ENCODE results near the gene GGTA1.
"Not testable (repeated sequence)": the region's sequence is repeated elsewhere in the genome, so short reads cannot be mapped to it uniquely, and the experiment has no call there.

GGTA1 gene

DNA sequence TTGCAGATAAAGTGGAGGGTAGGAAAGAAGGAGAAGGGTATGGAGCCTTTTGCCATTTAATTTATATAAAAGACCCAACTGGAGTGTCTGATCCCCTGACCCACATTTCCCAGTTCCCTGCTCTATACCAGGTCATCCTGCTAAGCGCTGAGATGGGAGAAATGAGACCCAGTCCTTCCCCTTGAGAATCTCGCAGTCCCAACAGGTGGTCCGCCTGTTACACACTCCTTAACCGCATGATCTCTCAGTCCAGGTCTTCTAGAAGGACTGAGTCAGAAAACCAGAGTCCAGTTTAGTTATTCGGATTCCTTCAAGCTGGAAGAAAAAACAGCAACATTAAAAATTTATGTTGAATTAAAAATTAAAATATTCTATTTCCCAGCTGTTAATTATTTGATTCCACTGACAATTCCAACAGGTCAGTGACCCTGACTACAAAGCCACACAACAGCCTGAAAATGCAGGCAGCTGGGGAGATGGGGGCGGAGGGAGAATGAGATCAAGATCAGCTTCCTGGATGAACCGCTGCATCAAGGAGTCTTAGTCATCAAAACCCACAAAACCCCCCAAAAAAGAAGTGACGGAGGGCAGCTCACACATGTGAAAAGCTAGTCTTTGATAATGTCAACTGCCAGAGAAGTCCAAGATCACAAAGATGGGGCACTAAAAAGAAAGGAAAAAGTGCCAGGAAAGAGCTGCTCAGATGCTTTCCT, 44.0 kb downstream of the GGTA1 start:
- DNase-seq: no peak

DNA sequence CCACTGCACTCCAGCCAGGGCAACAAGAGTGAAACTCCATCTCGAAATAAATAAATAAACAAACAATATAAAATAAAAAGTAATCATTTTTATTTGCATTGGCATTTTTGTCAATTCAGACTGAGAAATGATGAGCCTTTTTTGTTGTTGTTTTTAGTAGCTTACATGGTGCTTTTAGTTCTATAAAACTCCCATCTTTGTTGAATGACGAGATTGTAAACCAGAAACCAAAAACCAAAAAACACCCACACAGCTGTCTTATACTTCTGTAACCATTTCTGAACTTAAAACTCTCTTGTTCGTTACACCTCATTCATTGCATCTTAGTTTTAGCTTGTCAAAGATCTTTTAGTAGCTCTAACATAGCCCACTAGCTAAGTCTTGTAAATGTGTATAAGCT, 44.7 kb downstream of the GGTA1 start:
- no peak for DNase-seq

DNA sequence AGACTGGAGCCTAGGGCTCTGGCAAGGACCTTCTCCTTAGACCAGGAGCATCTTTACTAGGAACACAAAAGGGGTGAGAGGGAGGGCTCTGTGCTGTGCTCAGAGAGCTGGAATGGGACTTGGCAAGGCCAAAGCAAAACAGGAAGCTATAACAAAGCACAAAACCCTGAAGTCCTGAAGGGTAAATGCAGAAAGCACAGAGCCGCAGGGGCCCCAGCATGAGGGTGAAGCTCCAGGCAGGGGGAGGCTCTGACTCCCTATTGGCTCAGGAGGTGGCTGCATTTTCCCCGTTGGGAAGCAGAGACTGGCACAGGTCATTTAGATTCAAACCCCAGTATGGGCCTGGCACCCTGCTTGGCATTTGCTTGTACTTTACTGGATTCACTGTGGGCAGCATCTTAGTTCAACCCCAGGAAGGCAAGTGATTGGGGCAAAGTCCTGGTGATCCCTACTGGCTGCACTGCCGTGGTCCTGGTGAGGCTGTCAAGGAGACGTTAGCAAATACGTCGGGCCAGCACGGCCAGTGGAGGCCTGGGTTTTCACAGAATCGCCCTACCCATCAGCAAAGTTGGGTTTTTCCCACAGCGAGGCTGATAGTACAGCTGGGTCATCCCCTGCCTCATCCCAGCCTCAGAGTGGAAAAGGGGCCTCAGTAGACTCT, 46.3 kb downstream of the GGTA1 start:
- DNase-seq: no peak

DNA sequence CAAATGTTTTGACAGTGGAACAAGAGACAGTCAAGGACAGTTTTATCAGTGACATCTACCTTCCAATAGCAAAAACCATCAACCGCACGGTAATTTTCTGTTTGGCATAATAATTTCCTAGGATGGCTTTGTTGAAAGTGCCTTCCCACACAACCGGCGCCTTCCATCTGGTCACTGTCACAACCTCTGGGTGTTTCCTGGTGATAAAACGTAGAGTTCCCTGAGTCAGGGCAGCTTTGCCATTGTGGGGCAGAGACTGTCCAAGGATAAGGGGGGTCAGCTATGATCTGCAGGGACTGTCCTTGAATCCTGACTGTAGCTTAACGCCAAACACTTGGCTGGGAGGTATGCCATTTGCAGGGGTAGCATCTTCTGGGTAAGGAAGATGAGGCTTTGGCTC, 47.6 kb downstream of the GGTA1 start:
- DNase-seq: no peak

DNA sequence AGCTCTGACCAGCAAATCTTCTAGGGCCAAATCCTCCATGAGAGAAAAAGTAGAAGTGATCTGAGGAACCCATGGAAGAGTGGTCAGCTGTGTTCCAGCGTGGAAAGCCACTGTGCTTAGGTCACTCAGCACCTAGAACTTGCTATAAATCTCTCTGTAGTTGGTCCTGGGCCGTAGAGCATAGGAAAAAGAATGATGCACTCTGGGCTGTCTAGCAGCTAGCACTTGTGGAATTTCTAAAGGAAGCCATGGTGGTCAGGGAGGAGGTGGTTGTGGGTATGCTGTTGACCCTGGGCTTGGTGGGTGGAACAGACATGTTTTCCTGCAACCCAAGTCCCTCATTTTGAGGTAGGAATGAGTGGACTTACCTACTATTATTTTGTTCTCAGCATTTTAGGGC, 48.1 kb downstream of the GGTA1 start:
- DNase-seq: no peak

DNA sequence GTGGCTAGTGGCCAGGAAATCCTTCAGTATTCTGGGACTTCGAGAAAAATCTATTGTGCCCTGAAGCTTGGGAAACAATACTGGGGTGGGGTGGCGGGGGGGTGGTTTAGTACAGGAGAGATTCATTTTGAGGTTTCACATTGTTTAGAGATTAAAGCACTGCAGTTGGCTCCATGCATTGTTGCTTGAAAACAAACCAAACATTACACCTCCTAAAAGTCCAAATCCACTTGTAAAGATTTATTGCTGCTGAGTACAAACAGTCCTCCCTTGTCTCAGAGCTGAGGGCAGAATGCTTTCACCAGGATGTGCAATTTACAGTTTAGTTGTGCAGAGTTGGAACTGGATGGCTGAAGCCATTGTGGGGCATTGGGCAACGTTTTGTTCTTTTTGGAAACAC, 49.4 kb downstream of the GGTA1 start:
- no peak for DNase-seq

DNA sequence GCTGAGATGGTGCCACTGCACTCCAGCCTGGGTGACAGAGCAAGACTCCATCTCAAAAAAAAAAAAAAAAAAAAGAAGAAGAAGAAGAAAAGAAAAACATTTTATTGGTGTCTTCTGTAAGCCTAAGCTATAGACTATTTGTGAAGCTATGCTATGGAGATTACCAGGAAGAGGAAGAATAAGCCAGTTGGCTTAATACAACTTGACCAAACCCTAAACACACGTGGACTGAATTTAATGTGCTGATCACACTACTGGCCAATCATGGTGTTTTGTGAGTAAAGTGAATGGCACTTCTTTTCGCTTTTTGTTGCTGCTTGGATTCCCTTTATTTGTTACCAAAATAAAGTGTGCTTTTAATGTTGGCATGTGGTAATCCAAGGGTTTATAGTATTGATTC, 49.9 kb downstream of the GGTA1 start:
- no peak for DNase-seq

DNA sequence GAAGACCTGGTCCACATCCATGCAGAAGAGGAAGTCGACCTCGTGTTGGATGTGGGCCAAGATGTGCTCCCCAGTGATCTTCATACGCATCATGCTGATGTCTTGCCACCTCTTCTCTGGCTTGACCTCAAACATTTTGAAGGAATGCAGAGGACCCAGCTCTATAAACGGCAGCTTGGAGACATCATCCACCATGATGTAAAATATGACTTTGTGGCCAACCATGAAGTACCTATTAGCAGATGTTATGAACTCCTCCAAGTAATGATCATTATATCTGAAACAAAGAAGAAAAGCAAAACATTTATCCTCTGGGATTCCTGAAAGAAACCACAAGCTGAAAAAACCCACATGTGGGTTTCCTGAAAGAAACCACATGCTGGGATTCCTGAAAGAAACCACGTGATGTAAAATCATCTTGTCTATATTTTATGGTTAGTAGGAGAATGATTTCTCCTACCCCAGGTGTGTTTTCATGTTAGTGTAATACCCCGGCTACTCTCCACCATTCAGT, 52.3 kb downstream of the GGTA1 start:
- no peak for DNase-seq

DNA sequence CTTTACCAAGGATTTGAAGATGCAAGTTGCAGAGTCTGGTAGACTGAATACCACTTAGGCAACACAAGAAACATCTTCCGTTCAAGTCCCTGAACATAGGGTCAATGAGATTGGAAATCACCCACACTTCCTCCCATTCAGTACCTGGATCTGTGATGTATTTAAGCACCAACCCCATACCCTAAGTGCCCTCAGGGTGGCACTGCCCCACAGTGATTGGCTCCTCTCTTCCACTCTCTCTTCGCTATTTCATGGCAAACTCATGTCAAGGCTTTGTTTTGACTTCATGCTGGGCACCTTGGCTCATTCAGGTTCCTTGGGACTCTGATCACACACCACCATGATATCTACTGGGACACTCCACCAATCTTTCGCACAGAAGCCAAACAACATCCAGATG, 53.7 kb downstream of the GGTA1 start:
- DNase-seq: no peak

DNA sequence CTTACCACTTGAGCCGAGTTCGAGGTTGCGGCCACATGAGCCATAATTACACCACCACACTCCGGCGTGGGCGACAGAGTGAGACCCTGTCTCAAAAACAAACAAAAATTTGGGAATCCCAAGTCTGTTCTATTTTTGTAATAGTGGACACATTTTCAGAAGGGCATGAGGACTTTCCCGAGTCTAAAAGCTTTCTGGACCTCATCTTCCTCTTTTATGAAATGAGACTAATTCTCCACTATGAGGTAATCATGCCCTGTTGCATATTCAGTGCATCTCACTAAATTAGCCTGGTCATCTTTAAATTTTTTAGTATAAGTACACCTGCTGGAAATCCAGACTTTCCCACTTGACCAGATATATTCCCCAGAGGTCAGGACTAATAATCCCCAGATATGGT, 55.7 kb downstream of the GGTA1 start:
- DNase-seq: no peak

DNA sequence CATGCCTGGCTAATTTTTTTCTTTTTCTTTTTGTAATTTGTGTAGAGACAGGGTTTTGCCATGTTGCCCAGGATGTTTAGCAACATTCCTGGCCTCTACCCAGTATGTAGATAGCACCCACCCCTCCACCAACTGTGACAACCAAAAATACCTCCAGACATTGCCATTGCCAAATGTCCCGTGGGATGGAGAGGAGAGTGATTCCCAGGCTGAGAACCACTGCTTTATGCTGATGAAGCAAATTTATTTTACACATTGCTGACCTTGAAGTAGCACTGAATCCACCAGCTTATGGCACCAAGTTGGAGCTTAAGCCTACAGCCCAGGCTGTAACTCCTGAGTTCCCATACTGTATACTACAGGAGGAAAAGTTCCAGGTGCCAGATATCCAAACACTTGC, 58.5 kb downstream of the GGTA1 start:
- no peak for DNase-seq

DNA sequence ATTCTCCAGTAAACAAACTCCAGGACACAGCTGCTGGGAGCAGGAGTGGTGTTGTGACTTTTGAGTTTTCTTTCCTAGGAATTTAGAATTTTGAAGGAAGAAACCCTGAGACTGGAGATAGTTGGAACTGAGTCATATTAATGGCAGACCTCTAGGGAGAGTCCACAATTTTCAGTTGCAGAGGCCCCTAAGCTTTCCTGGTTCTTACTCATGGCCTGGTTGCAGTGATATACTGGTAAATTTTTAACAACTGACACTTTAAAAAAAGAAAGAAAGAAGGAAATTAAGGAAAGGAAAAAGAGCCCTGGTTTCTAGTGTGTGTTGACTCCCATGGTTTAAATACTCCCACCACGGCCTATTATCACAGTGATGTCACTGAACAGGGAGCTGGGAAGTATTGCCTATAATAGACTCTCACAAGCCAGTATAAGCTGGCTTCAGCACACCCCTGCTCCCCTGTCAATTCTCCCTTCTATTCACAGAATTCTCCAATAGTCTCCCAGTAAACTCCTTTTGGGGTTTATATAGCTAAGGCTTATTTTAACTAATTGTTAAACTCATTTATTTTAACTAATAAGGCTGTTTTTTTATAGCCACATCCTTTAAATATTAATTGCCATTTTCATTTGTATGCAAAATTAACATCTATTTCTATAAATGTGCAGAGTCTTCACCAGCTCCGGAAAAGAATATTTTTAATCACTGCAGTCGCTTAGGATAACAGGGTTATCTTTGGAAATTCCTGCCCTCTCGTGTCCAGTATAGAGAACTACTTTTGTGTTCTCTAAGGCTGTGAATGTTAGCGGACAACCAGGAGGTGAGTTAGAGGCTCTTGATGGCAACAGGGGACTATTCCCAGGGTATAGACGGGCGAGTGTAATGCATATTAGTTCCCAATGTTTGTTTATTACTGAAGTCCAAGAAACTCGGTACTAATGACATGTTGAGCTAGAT, 59.7 kb downstream of the GGTA1 start:
- DNase-seq: no peak

DNA sequence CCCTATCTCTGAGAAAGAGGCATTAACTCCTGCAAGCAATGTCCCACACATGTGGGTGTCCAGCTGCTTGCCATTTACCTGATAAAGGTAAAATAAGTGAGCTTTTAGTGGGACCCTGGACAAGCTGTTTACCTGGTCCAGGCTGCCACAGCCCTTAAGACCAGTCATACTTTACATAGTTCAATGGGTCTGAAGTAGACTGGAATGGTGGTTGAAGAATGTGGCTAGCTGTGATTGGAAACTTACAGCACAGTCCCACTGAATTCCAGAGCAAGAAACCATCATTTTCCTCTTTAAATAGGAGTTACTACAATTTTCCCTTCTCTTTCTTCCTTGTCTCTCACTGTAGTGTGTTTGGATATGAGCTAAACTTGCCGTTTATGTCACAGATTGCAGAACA, 60.6 kb downstream of the GGTA1 start:
- DNase-seq: no peak

DNA sequence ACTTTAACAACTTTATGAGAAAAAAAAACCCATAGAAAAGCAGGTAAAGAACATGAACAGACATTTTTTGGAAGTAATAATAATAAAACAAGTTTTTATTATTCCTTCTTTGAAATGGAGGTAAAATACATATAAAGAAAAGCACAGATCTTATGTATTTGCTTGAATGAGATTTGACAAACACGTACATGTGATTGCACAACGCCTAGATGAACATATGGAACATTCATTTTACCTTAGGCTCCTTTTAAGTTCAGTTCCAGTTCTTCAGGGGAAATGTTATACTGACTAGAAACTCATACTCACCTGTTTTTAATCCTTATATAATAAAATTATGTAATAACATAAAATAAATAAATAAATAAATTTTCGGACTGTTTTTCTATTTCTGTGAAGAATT, 61.8 kb downstream of the GGTA1 start:
- DNase-seq: no peak

DNA sequence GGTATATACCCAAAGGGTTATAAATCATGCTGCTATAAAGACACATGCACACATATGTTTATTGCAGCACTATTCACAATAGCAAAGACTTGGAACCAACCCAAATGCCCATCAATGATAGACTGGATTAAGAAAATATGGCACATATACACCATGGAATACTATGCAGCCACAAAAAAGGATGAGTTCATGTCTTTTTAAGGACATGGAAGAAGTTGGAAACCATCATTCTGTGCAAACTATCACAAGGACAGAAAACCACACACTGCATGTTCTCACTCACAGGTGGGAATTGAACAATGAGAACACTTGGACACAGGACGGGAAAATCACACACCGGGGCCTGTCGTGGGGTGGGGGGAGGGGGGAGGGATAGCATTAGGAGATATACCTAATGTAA, 62.6 kb downstream of the GGTA1 start:
- not testable (repeated sequence) for DNase-seq

DNA sequence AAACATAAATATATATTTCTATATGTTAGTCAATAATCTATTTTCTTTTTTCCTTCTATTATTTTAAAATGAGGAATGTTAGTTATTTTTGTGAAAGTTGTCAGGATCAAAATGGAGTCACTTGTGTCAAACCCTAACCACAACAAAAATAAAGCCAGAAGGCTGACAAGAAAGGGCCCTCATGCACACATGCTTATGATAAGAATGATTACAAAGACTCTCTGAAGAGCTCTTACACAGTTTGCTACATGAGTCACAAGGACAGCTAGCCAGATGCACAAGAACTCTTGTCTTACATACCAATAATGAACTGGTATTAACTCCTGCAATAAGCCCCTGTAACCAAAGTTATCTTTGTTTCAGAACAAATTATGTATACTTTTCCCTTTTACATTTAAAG, 64.7 kb downstream of the GGTA1 start:
- no peak for DNase-seq

DNA sequence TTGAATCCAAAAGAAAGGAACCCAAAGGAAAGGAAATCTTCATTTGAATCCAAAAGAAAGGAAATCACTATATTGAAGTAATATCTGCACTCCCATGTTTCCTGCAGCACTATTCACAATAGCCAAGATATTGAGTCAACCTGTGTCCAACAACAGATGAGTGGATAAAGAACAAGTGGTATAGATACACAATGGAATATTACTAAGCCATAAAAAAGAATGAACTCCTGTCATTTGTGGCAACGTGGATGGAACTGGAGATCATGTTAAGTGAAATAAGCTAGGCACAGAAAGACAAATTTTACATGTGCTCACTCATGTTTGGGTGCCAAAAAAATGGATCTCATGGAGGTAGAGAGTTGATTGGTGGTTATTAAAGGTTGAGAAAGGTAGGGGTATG, 71.7 kb downstream of the GGTA1 start:
- DNase-seq: no peak

DNA sequence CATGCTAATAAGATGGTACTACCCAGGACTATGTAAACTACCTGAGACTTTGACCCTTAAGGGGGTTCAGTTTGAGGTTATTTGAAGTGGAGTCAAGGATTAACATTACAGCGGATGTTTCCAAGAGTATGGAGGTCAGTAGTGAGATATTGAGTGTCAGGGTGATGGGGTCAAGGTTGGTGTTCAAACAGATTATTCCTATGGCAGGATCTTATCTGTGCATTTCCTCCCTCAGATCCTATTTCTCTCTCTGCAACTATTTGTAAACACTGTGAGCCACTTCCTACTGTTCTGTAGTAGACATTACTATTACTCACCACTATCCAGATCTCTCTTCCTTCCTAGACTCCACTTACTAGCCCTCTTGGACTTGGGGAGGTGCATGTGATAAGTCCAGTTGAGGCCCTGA, 75.6 kb downstream of the GGTA1 start:
- DNase-seq: no peak

DNA sequence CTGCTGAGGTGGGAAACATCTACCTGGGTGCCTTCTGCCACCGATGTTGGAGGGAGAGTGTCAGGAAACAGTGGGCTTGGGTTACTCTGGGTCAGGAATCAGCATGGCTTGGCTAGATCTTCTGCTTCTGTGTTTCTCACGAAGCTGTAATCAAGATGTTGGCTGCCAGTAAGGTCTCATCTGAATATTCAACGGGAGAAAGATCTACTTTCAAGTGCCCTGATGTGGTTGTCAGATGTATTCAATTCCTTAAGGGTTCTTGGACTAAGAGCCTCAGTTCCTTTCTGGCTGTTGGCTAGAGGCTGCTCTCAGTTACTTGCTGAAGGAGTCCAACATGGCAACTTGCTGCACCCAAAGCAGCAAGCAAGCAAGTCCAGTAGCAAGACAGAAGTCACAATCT, 87.7 kb downstream of the GGTA1 start:
- DNase-seq: no peak

DNA sequence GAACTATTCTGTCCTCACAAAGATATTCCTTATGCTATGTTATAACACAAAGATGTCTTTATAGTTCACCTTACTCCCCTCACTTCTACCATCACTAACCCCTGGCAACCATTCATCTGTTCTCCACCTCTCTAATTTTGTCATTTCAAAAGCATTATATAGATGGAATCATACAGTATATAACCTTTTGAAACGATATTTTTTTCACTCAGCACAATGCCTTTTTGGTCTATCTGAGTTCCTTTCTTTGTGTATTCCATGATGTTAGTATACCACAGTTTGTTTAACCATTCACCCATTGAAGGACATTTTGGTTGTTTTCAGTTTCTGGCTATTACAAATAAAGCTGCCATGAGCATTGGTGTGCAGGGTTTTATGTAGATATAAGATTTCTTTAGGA, 93.7 kb downstream of the GGTA1 start:
- no peak for DNase-seq

Measured in NCI-H2029 treated with DMSO at 0.1 percent for 48 hours (cell line).